ENCODE data around the gene MAN1A1.

MAN1A1 gene

DNA sequence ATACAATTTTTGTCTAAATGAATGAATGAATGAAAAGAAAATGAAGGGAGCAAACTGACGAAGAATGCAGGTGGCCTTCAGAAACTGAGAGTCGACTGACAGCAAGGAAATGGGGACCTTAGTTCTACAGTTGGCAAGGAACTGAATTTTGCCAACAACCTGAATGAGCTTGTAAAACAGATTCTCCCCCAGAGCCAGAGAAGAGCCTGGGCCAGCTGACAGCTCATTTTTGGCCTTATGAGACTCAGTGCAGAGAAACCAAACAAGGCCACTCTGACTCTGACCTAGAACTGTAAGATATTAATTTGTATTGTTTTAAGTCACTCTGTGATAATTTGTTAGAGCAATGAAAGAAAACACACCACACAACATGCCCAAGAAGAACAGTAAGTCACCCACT lies 21.8 kb downstream of the MAN1A1 start:
- ChIA-PET CTCF (no interaction called here), POLR2A (no interaction called here)
- no peak for DNase-seq (ENCODE audit: extremely low spot score)
- TF ChIP-seq L3MBTL2 (conservative IDR thresholded peaks at IDR 0.05) (no peak), NFRKB (IDR thresholded peaks at IDR 0.05) (no peak), FOXK2 (IDR thresholded peaks at IDR 0.05) (no peak), BHLHE40 (IDR thresholded peaks at IDR 0.05; ENCODE audit: borderline replicate concordance) (no peak), ELF4 (IDR thresholded peaks at IDR 0.05) (no peak), SUZ12 (IDR thresholded peaks at IDR 0.05) (no peak), TARDBP (IDR thresholded peaks at IDR 0.05) (no peak), ZNF384 (IDR thresholded peaks at IDR 0.05) (no peak), FOXA1 (IDR thresholded peaks at IDR 0.05) (no peak), CTBP1 (IDR thresholded peaks at IDR 0.05; ENCODE audit: borderline replicate concordance) (no peak), LEF1 (IDR thresholded peaks at IDR 0.05; ENCODE audit: borderline replicate concordance) (no peak), ARNT (IDR thresholded peaks at IDR 0.05) (no peak), SP1 (IDR thresholded peaks at IDR 0.05) (no peak), FOXM1 (IDR thresholded peaks at IDR 0.05; ENCODE audit: borderline replicate concordance) (no peak), HDGF (IDR thresholded peaks at IDR 0.05; ENCODE audit: borderline replicate concordance) (no peak)
- TF ChIP-seq, protein P1, sequence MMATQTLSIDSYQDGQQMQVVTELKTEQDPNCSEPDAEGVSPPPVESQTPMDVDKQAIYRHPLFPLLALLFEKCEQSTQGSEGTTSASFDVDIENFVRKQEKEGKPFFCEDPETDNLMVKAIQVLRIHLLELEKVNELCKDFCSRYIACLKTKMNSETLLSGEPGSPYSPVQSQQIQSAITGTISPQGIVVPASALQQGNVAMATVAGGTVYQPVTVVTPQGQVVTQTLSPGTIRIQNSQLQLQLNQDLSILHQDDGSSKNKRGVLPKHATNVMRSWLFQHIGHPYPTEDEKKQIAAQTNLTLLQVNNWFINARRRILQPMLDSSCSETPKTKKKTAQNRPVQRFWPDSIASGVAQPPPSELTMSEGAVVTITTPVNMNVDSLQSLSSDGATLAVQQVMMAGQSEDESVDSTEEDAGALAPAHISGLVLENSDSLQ (IDR thresholded peaks at IDR 0.05), result no peak

DNA sequence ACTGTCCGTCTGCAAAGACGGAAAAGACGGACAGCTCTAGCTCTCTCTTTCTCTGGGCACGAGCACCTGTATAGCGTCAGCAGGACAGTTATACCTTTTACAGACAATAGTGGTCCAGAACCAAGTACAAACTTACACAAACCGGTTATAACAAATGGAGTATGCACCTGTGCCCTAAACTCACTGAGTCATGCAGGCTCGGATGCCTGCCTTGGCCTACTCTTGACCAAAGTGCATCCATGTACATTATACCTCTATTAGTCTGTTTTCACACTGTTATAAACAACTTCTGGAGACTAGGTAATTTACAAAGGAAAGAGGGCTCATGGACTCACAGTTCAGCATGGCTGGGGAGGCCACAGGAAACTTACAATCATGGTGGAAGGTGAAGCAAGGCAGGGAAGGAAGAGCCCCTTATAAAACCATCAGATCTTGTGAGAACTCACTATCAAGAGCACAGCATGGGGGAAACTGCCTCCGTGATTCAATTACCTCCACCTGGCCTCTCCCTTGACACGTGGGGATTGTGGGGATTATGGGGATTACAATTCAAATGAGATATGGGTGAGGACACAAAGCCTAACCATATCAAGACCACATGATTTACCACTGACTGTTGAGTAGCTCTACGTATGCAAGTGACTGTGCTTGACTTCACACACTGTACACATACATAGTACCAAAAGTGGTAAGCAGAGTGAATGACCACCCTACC lies 23.1 kb downstream of the MAN1A1 start:
- ChIA-PET POLR2A (no interaction called here), CTCF (no interaction called here)
- TF ChIP-seq ELF4 (IDR thresholded peaks at IDR 0.05) (no peak), ARNT (IDR thresholded peaks at IDR 0.05) (no peak), SUZ12 (IDR thresholded peaks at IDR 0.05) (no peak), L3MBTL2 (conservative IDR thresholded peaks at IDR 0.05) (no peak), TARDBP (IDR thresholded peaks at IDR 0.05) (no peak), FOXA1 (IDR thresholded peaks at IDR 0.05) (no peak), SP1 (IDR thresholded peaks at IDR 0.05) (no peak), CTBP1 (IDR thresholded peaks at IDR 0.05; ENCODE audit: borderline replicate concordance) (no peak), ZNF384 (IDR thresholded peaks at IDR 0.05) (no peak), BHLHE40 (IDR thresholded peaks at IDR 0.05; ENCODE audit: borderline replicate concordance) (no peak), HDGF (IDR thresholded peaks at IDR 0.05; ENCODE audit: borderline replicate concordance) (no peak), NFRKB (IDR thresholded peaks at IDR 0.05) (no peak), LEF1 (IDR thresholded peaks at IDR 0.05; ENCODE audit: borderline replicate concordance) (no peak), FOXM1 (IDR thresholded peaks at IDR 0.05; ENCODE audit: borderline replicate concordance) (no peak), FOXK2 (IDR thresholded peaks at IDR 0.05) (no peak)
- TF ChIP-seq, protein P1 (IDR thresholded peaks at IDR 0.05), result no peak
- DNase-seq (ENCODE audit: extremely low spot score), result no peak

DNA sequence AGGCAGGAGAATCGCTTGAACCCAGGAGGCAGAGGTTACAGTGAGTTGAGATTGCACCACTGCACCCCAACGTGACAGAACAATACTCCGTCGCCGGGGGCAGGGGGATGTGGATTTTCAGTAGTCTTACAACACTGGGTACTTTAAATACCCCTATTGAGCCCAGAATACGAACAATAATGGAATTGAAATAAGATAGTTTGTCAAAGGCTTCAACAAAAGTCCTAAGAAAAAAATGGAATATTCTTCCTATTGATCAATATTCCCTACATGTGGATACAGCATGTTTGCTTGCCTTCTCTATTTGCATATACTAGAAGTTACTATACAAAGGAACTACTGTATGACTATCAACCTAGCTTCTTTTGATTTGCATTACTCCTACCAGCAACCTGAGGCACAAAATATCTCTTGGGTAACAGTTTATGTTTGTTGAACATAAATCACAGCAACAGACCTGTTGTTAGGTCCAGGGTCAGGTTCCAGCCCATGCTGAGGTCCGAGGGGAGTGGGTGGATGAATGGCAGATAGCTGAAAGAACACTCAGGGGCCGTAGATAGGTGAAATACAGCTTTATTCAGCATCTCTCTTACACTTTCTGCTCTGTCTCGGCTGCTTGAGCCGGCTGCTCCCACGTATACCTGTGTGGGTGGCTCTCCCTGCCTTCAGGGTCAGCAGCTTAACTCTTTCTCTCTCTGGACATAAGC lies 23.8 kb downstream of the MAN1A1 start:
- CTCF ChIA-PET, result no interaction called here
- no peak for TF ChIP-seq CTBP1 (IDR thresholded peaks at IDR 0.05; ENCODE audit: borderline replicate concordance)
- no peak for TF ChIP-seq SP1 (IDR thresholded peaks at IDR 0.05)
- no peak for TF ChIP-seq NFRKB (IDR thresholded peaks at IDR 0.05)
- no peak for TF ChIP-seq HDGF (IDR thresholded peaks at IDR 0.05; ENCODE audit: borderline replicate concordance)
- no peak for TF ChIP-seq ARNT (IDR thresholded peaks at IDR 0.05)
- TF ChIP-seq BHLHE40 (IDR thresholded peaks at IDR 0.05; ENCODE audit: borderline replicate concordance), result no peak
- TF ChIP-seq L3MBTL2 (conservative IDR thresholded peaks at IDR 0.05), result no peak
- no peak for TF ChIP-seq SUZ12 (IDR thresholded peaks at IDR 0.05)
- POLR2A ChIA-PET, result no interaction called here
- DNase-seq (ENCODE audit: extremely low spot score), result no peak

DNA sequence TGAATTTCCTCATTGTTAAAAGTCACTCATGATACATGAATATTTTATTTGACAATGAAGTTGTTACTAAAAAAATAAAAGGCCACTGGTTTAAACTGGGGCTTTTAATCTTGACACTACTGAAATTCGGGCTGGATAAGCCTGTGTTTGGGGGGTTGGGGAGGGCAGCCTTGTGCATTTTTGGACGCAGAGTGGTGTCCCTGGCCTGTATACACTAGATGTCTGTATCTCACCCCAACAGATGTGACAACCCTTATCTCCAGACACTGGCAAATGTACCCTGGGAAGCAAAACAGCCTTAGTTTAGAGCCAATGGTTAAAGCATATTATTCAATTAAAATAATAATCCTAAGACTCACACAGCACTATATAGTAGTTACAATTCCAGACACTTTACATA lies 24.8 kb downstream of the MAN1A1 start:
- ChIA-PET POLR2A (no interaction called here), CTCF (no interaction called here)
- no peak for DNase-seq (ENCODE audit: extremely low spot score)
- TF ChIP-seq SP1 (IDR thresholded peaks at IDR 0.05) (no peak), FOXM1 (IDR thresholded peaks at IDR 0.05; ENCODE audit: borderline replicate concordance) (no peak)
- TF ChIP-seq, protein P1 (IDR thresholded peaks at IDR 0.05), result no peak

DNA sequence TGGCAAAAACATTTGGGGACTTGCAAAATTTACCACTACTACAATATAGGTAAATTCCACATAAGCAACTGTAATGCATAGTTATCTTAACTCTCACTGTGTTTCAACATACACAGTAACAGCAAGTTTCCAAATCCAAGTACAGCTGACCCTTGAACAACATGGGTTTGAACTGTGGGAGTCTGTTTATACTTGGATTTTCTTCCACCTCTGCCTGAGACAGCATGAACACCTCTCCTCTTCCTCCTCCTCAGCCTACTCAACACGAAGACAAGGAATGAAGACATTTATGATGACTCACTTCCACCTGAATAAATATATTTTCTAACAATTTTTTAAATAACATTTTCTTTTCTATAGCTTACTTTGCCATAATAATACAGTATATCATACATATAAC lies 25.6 kb downstream of the MAN1A1 start:
- TF ChIP-seq, protein P1 (IDR thresholded peaks at IDR 0.05), result no peak
- TF ChIP-seq ARNT (IDR thresholded peaks at IDR 0.05), result no peak
- TF ChIP-seq SUZ12 (IDR thresholded peaks at IDR 0.05), result no peak
- TF ChIP-seq FOXK2 (IDR thresholded peaks at IDR 0.05), result no peak
- TF ChIP-seq ZNF384 (IDR thresholded peaks at IDR 0.05), result no peak
- TF ChIP-seq TARDBP (IDR thresholded peaks at IDR 0.05), result no peak
- no peak for TF ChIP-seq FOXM1 (IDR thresholded peaks at IDR 0.05; ENCODE audit: borderline replicate concordance)
- TF ChIP-seq NFRKB (IDR thresholded peaks at IDR 0.05), result no peak
- no peak for TF ChIP-seq ELF4 (IDR thresholded peaks at IDR 0.05)
- no peak for TF ChIP-seq LEF1 (IDR thresholded peaks at IDR 0.05; ENCODE audit: borderline replicate concordance)
- TF ChIP-seq SP1 (IDR thresholded peaks at IDR 0.05), result no peak
- no peak for TF ChIP-seq FOXA1 (IDR thresholded peaks at IDR 0.05)
- TF ChIP-seq BHLHE40 (IDR thresholded peaks at IDR 0.05; ENCODE audit: borderline replicate concordance), result no peak
- TF ChIP-seq L3MBTL2 (conservative IDR thresholded peaks at IDR 0.05), result no peak
- no peak for TF ChIP-seq CTBP1 (IDR thresholded peaks at IDR 0.05; ENCODE audit: borderline replicate concordance)
- no peak for TF ChIP-seq HDGF (IDR thresholded peaks at IDR 0.05; ENCODE audit: borderline replicate concordance)
- ChIA-PET POLR2A (no interaction called here), CTCF (no interaction called here)
- DNase-seq (ENCODE audit: extremely low spot score), result no peak
